Stimulated activated CD8-positive, alpha-beta memory T cell treated with anti-CD3 and anti-CD28 coated beads, Interleukin-7, amount 100 ng/mL, for 24 hours (primary cell): ENCODE data around the gene EPHA5.
"Not testable (repeated sequence)": the region's sequence is repeated elsewhere in the genome, so short reads cannot be mapped to it uniquely, and the experiment has no call there.

ENCODE experiments used
- DNase-seq: peaks from one replicate; pipeline ENCODE4 v3.0.0-alpha.2; 2020; ENCODE audit warnings: low read depth

The EPHA5 gene

GRCh38 chr4:65367306-65367705 is 303.0 kb downstream of the EPHA5 start:
- DNase-seq, result no peak

GRCh38 chr4:65358914-65359313 is 311.4 kb downstream of the EPHA5 start:
- DNase-seq, result no peak

- DNase-seq, result no peak
Observed at GRCh38 chr4:65353098-65353497, 317.2 kb downstream of the EPHA5 start.

GRCh38 chr4:65344278-65344825 is 325.9 kb downstream of the EPHA5 start:
- no peak for DNase-seq

GRCh38 chr4:65343342-65343741 is 326.9 kb downstream of the EPHA5 start:
- no peak for DNase-seq

- DNase-seq, result no peak
Observed at GRCh38 chr4:65341557-65341956, 328.7 kb downstream of the EPHA5 start.

- no peak for DNase-seq
Observed at GRCh38 chr4:65340382-65341109, 329.7 kb downstream of the EPHA5 start.

GRCh38 chr4:65337371-65337770 is 332.9 kb downstream of the EPHA5 start:
- no peak for DNase-seq

- no peak for DNase-seq
Observed at GRCh38 chr4:65336465-65336864, 333.8 kb downstream of the EPHA5 start.

- no peak for DNase-seq
Observed at GRCh38 chr4:65316534-65316933, 353.8 kb downstream of the EPHA5 start.

- DNase-seq, result no peak
Observed at GRCh38 chr4:65311120-65311519, 359.2 kb downstream of the EPHA5 start.

GRCh38 chr4:65310586-65310985 is 359.7 kb downstream of the EPHA5 start:
- no peak for DNase-seq

- not testable (repeated sequence) for DNase-seq
Observed at GRCh38 chr4:65308626-65309025, 361.7 kb downstream of the EPHA5 start.

GRCh38 chr4:65302145-65302544 is 368.1 kb downstream of the EPHA5 start:
- no peak for DNase-seq

- no peak for DNase-seq
Observed at GRCh38 chr4:65296246-65296645, 374.0 kb downstream of the EPHA5 start.

GRCh38 chr4:65287071-65287470 is 383.2 kb downstream of the EPHA5 start:
- no peak for DNase-seq
